ENCODE results near the gene WEE1.

The WEE1 gene

DNA sequence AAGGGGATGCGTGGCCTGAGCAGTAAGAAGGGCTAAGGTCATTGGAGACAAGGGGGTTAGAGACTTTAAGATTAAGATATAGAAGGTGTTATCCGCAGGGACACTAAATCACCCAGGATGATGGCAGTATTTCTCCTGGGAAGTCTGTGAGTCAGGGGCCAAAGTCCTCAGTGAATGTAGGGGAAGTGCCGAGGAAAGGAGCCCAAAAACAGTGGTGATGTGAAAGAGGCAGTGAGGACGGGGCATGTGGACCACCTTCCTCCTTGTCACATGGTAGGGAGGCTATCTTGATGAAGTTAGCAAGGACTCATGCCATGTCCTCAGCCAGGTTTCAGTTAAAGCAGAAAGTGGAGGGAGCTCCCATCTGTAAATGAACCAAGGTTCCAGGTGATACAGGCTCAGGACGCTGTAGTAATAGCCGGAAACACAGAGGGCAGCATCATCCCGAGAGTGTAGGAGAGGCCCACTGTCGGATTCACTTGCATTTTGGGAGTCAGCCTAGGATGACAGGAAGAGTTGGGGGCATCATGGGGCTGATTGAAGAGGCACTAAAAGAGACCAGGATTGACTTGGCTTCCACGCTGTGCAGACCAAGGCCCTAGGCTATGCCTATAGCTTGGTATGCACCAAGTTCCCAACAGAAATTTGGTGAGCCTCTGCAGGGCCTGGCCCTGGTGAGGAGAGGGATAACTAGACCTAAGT is 33.5 kb downstream of the WEE1 start:
- no peak for DNase-seq (ENCODE audit: low read depth)
- TF ChIP-seq, protein P1, sequence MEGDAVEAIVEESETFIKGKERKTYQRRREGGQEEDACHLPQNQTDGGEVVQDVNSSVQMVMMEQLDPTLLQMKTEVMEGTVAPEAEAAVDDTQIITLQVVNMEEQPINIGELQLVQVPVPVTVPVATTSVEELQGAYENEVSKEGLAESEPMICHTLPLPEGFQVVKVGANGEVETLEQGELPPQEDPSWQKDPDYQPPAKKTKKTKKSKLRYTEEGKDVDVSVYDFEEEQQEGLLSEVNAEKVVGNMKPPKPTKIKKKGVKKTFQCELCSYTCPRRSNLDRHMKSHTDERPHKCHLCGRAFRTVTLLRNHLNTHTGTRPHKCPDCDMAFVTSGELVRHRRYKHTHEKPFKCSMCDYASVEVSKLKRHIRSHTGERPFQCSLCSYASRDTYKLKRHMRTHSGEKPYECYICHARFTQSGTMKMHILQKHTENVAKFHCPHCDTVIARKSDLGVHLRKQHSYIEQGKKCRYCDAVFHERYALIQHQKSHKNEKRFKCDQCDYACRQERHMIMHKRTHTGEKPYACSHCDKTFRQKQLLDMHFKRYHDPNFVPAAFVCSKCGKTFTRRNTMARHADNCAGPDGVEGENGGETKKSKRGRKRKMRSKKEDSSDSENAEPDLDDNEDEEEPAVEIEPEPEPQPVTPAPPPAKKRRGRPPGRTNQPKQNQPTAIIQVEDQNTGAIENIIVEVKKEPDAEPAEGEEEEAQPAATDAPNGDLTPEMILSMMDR (IDR thresholded peaks at IDR 0.05; ENCODE audit: insufficient read depth, low read depth, low read length, missing control alignments) = no peak

DNA sequence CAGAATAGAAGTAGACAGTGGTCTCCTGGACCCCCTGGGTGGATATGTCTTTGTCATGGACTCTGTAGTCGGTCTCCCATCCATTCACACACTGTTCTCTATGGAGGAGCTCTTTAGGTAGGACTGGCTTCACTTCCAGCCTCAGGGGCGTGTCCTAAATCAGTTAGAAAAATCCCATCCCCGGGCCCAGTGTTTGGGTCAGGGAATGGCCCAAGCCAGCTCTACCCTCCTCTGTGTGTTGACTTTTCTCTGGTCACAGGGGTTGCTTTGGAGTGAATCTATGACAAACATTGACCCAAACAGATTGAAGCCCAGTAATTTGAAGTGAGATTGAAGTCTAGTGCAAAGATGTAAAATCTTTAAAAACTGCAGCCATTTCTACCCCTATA is 34.0 kb downstream of the WEE1 start:
- DNase-seq (ENCODE audit: low read depth) = no peak
- H3K4me3 ChIP-seq (ENCODE audit: low read length) = no peak overlapping the region
- TF ChIP-seq, protein P1 (IDR thresholded peaks at IDR 0.05; ENCODE audit: insufficient read depth, low read depth, low read length, missing control alignments) = no peak

More for the DNA sequence above, 33.5 kb downstream of the WEE1 start:
- H3K4me3 ChIP-seq (ENCODE audit: low read length) = no peak overlapping the region

DNA sequence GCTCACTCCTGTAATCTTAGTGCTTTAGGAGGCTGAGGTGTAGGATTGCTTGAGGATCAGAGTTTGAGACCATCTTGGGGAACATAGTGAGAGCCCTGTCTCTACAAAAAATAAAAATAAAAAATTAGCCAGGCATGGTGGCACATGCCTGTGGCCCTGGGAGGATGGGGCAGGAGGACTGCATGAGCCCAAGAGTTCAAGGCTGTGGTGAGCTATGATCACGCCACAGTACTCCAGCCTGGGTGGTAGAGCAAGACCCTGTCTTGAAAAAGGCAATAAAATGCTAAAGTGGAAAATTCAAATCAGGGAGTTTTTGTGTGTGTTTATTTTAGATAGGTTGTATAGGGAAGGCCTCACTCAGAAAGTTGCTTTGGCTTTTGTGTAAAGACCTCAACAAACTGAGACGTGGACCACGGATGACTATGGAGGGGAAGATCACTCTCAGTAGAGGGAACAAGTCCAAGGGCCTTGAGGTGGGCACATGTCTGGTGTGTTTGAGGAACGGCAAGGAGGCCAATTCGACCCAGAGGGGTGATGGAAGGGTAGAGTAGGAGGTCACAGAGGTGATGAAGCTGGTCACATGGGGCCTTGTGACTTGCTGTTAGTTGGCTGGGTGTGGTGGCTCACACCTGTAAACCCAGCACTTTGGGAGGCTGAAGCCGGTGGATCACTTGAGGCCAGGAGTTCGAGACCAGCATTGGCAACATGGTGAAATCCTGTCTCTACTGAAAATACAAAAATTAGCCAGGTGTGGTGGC is 35.7 kb downstream of the WEE1 start:
- TF ChIP-seq, protein P1 (IDR thresholded peaks at IDR 0.05; ENCODE audit: insufficient read depth, low read depth, low read length, missing control alignments) = no peak
- DNase-seq (ENCODE audit: low read depth) = no peak
- no peak overlapping the region for H3K4me3 ChIP-seq (ENCODE audit: low read length)

DNA sequence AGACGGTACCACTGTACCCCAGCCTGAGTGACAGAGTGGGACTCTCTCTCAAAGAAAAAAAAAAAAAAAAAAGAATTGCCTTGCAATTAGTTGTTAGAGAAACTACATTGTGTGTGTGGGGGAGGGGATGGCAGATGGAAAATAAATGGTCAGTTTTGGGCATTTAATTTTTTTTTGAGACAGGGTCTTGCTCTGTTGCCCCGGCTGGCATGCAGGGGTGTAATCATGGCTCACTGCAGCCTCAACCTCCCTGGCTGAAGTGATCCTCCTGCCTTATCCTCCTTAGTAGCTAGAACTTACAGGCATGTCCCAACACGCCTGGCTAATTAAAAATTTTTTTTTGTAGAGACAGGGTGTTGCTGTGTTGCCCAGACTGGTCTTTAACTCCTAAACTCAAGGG is 36.4 kb downstream of the WEE1 start:
- peak; percentile 33 for DNase-seq (ENCODE audit: low read depth)
- TF ChIP-seq, protein P1 (IDR thresholded peaks at IDR 0.05; ENCODE audit: insufficient read depth, low read depth, low read length, missing control alignments) = no peak
- no peak overlapping the region for H3K4me3 ChIP-seq (ENCODE audit: low read length)

DNA sequence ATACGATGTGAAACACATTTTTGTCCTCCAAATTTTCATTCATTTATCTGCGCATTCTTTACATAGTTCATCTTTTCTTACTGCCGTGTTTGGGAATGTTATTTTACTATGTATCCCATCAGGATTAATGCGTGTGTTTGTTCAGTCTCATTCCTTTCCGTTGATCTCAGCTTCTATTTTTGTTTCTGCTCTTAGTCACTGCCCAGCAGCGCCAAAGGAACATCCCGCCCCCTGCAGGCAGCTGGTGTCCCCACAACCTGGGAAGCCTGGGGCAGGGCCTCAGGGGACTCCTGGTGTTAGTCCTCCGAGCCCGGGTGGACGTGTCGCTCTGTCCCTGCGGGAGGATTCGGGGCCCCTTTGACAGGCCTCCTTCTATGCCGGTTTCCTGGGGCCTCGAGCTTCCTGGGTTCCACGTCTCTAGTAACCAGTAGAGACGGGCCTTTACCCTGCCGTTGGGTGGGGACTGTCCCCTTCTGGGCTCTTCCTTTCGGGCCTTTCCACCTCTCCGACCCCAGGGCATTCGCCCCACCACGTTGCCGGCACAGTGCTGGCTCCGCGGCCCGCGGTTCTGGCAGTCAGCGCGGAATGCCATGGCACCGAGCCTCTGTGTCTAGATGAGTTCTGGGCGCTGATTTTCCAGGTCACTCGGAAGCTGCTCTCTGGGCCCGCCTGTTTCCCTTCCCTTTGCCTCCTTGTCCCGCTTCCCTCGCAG is 39.8 kb downstream of the WEE1 start:
- peak overlapping the region; percentile 41 for H3K4me3 ChIP-seq (ENCODE audit: low read length)
- DNase-seq (ENCODE audit: low read depth) = peak; percentile 95
- TF ChIP-seq, protein P1 (IDR thresholded peaks at IDR 0.05; ENCODE audit: insufficient read depth, low read depth, low read length, missing control alignments) = peak; percentile 96

DNA sequence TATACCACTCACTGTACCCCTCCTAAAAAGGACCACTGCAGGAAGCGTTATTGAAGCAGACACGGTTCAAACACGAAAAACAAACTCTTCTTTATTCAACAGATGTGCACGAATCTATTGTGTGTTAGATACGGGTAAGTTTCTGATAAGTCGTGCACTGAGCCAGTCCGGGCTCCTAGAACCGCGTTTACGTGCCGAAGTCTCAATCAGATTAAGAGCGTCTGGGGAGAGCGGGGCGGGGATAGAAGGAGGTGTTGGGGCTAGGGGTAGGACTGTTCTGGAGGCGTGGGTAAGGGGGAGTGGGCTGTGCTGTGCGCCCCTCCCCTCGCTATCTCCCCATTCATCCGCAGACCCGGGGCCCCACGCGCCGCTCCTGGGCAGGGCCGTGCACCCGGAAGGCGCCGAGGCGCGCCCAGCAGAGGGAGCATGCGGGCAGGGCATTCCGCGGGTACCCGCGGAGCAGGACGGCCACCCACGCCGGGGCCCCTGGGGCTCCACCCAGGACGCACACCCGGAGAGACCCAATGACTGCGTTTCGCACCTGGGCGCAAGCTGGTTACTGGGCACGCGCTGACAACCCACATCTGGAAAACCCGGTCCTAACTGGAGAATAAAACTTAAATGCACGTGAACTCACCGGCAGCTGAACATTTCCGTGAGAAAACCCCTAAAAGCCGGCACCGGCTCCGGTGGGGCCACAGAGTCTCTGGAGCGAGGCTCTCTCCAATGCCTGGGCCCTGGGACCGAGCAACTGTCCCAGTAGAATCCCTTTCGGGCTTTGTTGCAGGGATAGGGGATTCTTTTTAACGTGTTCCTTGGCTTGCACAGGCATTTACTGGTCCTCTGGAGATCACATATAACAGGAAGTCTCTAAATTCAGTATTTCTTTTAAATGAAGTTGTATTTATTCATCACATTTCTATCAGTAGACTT is 40.6 kb downstream of the WEE1 start:
- TF ChIP-seq, protein P1 (IDR thresholded peaks at IDR 0.05; ENCODE audit: insufficient read depth, low read depth, low read length, missing control alignments) = peak; percentile 51
- DNase-seq (ENCODE audit: low read depth) = peak; percentile 87
- peak overlapping the region; percentile 41 for H3K4me3 ChIP-seq (ENCODE audit: low read length)

All from epithelial cell of esophagus (primary cell).